Hippocampal formation (tissue), 2 donors: ENCODE results near the gene CERS6.
"Not testable (repeated sequence)": the region's sequence is repeated elsewhere in the genome, so short reads cannot be mapped to it uniquely, and the experiment has no call there.

Experiments used
- DNase-seq, 2 donors: peaks; one replicate each; lab custom pipeline; 2025; lab: John Stamatoyannopoulos, UW

CERS6 gene

DNA sequence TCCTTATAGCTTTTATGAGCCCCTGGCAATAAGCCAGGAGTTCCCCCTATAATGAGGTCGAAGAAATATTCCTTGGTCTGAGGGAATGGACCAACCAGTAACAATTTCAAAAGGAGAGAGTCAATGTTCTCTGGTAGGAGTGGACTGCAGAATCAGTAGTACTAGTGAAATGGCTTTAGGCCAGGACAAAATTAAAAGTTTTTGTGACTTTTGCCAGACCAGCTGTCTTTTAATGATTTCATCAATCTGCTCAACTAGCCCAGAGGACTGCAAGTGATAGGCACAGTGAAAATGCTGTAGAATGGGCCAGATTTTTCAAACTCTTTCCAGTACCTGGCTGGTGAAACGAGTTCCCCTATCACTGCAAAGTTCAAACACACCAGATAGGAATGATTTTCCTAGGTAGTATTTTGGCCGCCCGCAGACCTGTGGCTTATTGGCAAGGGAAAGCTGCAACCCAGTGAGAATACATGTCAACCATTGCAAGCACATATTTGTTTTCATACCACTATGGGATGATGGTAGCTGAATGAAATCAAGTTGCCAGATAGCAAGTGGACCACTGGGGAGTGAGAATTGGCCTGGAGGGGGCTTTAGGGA lies 45.5 kb downstream of the CERS6 start:
- no peak for DNase-seq

DNA sequence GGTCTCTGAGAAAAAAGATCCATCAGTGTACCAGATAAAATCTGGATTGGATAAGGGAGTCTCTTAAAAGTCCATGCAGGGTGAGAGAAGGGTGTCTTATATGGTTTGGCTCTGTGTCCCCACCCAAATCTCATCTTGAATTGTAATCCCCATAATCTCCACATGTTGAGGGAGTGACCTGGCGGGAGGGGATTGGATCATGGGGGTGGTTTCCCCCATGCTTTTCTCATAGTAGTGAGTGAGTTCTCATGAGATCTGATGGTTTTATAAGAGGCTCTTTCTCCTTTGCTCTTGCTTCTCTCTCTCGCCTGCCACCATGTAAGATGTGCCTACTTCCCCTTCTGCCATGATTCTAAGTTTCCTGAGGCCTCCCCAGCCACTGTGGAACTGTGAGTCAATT lies 46.8 kb downstream of the CERS6 start:
- DNase-seq: not testable (repeated sequence)

- DNase-seq: no peak
These were observed 47.8 kb downstream of the CERS6 start for GRCh38 chr2:168503901-168504300.

DNA sequence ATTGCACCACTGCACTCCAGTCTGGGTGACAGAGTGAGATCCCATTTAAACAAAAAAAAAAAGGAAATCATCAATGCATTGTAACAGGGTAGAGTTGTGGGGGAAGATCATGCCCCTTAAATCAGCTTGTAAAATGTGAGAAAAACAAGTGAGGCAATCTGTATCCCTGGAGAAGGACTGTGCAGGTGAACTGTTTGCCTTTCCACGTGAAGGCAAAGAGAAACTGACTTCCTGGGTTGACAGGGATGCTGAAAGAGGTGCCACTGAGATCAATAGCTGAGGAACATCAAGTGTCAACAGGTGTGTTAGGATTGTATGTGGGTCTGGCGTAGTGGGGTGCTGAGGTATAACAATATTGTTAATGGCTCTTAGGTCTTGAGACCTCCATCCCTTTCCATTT lies 48.3 kb downstream of the CERS6 start:
- no peak for DNase-seq

- DNase-seq: no peak
These were observed 54.2 kb downstream of the CERS6 start for GRCh38 chr2:168510125-168510756.

GRCh38 chr2:168514692-168515091 lies 58.6 kb downstream of the CERS6 start:
- no peak for DNase-seq

GRCh38 chr2:168515502-168515901 lies 59.4 kb downstream of the CERS6 start:
- peak in 1 of 2 donors; percentile 45 for DNase-seq

DNA sequence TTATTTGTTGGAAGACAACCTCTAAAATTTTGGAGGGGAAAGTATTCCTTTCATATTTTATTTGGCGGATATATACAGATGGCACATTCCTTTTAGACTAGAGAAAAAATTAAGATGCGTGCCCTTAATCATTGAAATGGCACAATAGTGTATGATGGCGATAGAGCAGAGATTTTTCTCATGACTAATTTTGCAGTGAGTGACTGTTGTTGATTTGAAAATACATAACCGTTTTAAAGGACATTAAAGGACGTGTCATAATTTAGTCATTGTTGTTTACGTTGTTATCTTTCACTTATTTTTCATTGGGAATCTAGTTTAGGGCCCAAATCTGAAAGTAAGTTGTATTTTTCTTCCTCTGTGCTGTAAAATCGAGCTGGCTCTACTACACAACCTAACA lies 61.7 kb downstream of the CERS6 start:
- DNase-seq: no peak

GRCh38 chr2:168518555-168519066 lies 62.5 kb downstream of the CERS6 start:
- no peak for DNase-seq

- no peak for DNase-seq
These were observed 63.6 kb downstream of the CERS6 start for GRCh38 chr2:168519534-168520308.

- no peak for DNase-seq
These were observed 65.1 kb downstream of the CERS6 start for GRCh38 chr2:168521053-168521741.

- no peak for DNase-seq
These were observed 66.4 kb downstream of the CERS6 start for GRCh38 chr2:168522446-168522845.

DNA sequence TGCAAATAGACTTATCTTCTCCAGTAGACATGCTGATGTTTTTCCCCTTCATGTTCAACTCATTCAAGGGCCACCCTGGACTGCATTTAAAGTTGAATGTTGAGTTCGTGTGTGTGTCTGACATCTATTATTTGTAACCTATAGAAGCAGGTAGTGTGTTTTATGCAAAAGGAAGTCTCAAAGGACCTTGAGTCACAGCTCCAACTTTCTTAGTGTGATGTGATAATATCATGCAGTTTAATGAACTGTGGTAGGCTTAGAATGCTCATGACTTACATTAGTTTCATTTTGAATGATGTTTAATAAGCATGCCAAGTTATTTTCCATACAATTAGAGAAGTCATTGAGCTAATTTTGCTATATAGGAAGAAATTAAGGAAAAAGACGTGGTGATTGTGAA lies 67.9 kb downstream of the CERS6 start:
- no peak for DNase-seq

- no peak for DNase-seq
These were observed 68.9 kb downstream of the CERS6 start for GRCh38 chr2:168525020-168525419.

- DNase-seq: no peak
These were observed 69.8 kb downstream of the CERS6 start for GRCh38 chr2:168525716-168526446.

DNA sequence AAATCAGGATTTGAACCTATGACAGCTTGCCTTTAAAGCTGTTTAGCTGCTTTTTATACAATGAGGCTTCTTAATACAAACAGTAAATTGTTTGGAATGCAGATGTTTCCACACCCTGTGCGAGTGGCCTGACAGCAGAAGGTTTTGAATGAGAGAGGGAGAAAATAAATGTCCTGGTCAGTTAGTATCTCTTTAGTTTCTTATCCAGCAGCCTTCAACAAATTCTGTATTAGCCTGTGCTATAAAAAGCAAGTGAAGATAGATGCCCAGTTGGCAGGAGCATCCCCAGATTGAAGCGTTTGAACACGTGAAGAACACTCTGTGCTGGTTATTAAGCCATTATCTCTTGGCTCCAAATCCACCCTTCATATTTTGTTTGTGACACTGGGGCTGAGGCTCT lies 70.6 kb downstream of the CERS6 start:
- no peak for DNase-seq

- no peak for DNase-seq
These were observed 71.9 kb downstream of the CERS6 start for GRCh38 chr2:168528016-168528415.

DNA sequence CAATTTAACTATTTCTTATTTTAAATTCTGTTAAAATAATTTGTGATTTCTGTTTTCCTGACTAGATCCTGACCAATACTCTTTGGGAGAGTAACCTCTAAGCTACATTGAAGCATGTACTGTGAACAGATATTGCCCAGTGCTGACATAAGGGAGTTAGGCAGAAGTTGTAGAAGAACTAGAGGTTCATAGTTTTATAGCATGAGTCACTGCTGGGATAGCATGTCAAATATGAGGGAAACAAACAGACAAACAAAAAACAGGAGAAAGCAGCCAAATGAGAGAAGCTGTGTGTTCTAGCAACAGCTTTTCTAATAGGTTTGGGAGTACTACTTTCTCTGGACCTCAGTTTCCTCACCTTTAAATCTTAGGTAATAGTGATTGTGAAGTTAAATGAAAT lies 72.4 kb downstream of the CERS6 start:
- no peak for DNase-seq

DNA sequence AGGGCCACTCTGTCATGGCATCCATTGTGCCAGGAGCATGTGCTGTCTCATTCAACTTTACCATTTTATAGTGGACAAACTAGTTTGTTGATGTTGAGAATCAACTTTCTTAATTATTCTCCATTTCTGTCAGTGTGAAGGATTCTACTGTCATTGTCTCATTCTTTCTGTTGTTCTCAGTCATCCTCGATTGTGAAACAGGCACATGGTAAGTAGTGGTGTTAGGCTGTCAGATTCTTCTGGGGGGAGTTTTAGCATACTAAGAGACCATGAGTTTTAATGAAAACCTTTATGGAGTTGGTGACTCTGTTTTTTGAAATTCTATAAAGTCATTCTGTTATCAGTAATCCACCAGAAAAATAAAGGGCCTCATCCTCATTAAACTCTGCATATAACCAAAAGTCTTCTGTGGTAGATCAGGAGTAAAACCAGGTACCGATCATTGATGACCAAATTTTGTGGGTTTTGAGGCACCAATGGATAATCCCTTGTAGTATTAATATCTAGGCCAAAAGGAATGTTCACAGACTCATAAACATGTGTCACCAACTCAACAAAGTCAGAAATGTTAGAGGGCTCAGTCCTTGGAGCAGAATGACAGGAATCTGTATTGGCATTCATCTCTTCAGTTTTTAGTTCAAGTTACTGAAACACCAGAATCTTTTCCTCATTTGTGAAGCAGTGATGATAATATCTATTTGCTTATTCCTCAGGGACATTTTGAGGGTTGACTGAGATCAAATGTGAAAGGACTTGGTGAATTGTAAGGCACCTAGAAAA lies 73.2 kb downstream of the CERS6 start:
- DNase-seq: no peak

DNA sequence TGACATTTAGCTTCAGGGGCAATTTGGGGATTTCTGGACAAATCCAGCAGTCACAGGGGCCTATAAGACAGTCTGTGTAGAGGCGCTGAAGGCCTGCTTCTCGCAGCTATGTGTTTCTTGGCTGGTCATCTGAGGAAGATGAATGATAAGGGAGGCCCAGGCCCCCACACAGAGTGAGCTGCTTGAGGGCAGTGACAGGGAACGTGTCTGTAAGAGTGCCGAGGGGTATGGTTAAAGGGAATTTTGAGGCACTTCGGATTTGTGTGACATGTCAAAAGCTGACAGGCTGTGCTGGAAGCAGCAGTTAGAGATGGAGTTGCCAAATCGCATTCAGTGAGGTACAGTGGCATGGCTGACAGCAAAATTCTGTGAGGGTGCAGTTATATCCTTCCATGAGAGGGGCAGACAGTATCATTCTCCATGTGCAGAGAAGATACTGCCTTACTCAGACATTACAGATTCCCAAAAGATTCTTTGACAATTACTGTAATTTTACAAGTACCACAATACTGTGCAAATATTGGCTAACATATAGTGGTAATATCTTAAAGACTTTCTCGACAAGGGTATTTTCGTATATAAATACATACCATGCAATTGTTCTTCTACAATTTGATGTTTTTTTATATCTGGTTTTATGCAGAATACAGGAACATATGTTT lies 74.0 kb downstream of the CERS6 start:
- DNase-seq: no peak
